GM21786 (cell line): ENCODE data around the gene PP2D1.
"Not testable (repeated sequence)": the region's sequence is repeated elsewhere in the genome, so short reads cannot be mapped to it uniquely, and the experiment has no call there.

Experiments
- ATAC-seq: cut with Tn5 transposase; IDR thresholded peaks from one replicate; pipeline ENCODE4 v1.9.1; 2021; ENCODE audit not compliant: unreplicated experiment

PP2D1 gene

DNA sequence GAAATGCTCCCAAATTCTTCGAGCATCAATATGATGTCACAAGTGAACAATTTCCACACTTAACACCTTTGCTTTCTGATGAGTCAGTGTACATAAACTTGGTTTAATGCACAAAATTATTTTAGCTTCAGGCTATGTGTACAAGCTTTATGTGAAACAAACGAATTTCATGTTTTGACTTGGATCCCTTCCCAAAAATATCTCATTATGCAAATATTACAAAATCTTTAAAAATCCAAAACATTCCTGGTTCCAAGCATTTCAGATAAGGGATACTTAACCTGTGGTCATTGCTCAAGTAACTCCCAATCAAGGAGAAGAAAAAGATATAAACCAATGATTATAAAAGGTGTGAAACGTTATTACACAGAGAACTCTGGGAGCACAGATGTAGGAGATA, 40.0 kb downstream of the PP2D1 start:
- no peak for ATAC-seq

DNA sequence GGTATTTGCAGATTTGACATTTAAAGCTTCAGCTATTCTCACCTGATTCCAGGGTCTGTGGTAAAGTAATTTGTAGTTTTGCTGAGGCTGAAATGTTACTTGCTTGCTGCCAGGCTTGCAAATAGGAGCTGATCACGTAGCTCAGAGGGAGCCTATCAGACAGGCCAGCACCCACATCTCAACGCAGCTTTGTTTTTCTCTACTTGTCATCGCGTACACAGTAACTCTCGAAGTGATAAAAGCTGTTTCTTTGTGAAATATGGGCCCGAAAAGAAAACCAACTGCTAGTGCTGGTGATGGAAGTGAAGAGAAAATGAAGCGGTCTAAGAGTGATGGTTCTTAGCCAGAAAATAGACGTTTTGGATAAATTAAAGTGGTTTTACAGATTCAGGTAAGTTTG, 41.7 kb downstream of the PP2D1 start:
- ATAC-seq = no peak

DNA sequence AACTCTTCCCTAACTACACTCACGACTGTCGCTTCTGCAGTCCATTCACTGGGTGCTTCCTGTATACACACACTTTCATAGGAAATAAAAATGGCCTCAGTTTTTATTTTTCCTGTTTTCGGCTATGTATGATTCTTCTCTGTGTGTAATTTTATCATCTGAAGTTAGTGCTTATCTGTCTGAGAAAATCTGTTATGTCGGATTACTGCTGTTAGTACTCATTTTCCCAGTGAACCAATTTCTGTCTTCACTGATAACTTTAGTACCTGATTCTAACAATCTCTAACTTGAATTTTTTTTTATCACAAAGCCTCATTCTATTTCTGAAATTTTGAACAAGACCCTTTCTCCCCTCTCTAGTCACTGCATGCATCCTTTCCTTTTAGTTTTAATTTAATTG, 44.3 kb downstream of the PP2D1 start:
- ATAC-seq = no peak

DNA sequence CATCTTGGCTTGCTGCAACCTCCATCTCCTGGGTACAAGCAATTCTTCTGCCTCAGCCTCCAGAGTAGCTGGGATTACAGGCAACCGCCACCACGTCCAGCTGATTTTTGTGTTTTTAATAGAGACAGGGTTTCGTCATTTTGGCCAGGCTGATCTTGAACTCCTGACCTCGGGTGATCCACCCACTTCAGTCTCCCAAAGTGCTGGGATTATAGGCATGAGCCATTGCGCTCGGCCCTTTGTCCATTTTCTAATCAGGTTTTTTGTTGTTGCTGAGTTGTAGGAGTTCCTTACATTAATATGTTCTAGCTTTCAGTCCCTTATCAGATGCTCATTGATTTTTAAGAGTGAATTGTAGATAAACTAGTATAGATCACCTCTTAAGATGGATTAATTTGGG, 44.9 kb downstream of the PP2D1 start:
- no peak for ATAC-seq

DNA sequence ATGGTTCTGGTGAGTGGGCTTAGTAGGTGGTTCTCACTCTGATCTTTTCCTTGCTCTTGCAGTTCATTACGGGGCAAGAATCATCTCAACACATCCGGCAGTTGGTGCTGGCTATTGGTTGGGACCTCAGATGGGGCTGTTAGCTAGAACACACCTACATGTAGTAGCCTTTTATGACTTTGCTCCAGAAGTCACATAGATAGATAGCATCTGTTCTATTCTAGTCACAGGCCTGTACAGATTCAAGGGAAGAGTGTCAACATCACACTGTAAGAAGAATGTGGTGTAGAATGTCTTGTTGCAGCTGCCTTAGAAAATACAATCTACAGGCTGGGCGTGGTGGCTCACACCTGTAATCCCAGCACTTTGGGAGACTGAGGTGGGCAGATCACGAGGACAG, 50.1 kb downstream of the PP2D1 start:
- ATAC-seq = no peak

DNA sequence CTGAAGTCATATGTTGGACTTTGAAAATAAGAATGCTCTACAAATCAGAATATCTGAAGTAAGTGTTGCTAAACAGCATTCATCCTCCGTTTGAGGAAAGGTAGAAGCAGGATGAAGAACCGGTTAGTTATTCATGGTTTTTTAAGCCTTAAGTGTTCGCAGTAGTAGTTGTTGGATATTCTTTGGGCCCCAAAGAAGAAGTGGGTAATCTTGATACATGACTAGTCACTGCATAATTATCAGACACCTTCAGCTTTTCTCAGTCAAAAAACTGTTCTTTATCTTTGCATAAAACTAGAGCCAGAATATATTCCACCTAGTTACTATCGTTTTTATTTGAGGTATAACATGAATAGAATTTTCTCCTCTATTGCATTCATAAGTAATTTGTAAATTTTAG, 51.4 kb downstream of the PP2D1 start:
- ATAC-seq = no peak

DNA sequence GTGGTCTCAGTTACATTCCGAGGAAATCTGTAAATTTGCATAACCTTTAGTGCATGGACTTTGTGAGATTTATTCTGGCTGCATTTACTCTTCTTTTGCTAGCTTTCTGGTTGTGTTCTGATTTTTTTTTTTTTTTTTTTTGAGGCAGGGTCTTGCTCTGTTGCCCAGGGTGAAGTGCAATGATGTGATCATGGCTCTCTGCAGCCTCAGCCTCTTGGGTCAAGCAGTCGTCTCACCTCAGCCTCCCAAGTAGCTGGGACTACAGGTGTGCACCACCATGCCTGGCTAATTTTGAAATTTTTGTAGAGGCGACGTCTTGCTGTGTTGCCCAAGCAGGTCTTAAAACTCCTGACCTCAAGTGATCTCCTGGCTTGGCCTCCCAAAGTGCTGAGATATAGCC, 52.6 kb downstream of the PP2D1 start:
- ATAC-seq = no peak

DNA sequence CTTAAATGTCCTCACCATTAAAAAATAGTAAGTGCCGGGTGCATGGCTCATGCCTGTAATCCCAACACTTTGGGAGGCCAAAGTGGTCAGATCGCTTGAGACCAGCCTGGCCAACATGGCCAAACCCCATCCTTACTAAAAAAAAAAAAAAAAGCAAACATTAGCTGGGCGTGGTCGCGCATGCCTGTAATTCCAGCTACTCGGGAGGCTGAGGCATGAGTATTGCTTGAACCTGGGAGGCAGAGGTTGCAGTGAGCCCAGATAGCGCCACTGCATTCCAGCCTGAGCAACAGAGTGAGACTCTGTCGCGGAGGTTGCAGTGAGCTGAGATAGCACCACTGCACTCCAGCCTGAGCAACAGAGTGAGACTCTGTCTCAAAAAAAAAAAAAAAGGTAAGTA, 54.7 kb downstream of the PP2D1 start:
- not testable (repeated sequence) for ATAC-seq

DNA sequence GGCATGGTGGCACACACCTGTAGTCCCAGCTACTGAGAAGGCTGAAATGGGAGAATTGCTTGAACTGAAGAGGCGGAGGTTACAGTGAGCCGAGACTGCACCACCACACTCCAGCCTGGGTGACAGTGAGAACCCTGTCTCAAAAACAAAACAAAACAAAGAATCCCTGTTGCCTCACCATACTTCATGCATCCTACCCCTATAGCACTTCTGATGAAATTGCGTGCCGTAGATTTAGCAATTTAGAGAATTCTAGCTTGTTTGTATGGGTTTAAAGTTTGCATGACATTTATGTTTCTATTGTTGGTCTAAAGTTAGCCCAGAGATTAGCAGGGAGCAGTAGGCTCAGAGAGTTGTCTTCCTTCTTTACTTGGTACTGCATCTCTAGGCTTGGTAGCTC, 57.4 kb downstream of the PP2D1 start:
- no peak for ATAC-seq

DNA sequence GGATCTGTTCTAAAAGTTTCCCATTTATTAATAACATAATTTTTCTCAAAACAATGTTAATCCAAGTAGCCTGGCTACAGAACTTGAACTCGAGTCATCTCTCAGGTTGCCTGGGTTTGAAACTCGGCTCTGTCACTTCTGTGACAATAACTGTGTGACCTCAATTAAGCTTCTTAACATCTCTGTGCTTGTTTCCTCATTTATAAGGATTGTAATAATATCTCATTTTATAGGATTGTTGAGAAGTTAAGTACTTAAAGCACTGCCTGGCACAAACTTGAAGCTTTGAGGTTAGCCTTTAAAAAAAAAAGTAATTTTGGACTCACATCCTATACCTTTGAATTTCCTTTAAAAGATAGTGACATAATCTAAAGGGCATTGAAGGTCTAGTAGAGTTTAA, 61.7 kb downstream of the PP2D1 start:
- ATAC-seq = no peak

DNA sequence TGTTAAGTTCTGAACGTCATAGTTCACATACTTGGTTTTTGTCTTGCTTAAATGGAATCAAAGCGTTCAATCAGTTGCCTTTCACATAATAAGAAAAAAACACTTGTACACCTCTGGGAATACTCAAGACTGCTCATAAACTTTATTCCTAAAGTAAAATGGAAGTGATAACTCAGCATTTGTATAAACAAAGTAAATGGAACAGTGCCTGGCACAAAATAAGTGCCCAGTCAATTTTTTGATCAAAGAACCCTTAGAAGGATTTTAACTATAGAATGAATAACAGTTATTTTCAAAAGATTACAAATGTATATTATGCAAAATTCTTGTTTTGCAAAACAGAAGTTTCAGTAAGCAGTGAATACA, 63.9 kb downstream of the PP2D1 start:
- ATAC-seq = no peak

DNA sequence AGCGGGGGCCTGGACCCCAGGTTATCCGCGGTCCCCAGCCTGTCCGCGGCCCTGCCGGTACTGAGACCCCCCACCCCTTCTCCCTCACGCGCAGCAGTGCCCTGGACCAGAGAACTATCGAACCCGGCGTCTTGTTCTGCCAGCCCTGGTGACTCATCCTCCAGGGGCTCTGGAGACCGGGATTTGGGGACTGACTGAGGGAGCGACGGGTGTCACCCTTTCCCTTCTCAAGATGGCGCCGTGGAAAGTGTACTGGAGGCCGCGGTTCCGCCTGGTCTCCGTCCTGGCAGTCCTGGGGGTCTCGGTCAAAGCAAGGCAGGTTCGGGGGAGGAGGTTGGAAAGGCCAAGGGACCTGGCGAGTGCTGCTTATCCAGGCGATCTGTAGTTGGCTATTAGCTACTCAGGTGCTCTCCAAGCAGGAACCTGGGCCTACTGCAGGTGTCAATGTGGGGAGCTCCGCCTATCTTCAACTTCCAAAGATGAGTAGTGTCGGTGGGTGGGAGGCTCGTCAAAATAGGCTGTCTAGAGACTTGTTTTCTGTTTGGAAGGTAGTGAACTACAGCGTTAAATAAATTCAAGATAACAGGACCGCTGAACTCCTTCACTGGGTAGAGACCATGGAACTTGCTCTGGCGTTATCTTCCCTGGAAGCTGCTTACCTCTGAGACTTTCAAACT, 64.4 kb downstream of the PP2D1 start:
- peak; percentile 10 for ATAC-seq

DNA sequence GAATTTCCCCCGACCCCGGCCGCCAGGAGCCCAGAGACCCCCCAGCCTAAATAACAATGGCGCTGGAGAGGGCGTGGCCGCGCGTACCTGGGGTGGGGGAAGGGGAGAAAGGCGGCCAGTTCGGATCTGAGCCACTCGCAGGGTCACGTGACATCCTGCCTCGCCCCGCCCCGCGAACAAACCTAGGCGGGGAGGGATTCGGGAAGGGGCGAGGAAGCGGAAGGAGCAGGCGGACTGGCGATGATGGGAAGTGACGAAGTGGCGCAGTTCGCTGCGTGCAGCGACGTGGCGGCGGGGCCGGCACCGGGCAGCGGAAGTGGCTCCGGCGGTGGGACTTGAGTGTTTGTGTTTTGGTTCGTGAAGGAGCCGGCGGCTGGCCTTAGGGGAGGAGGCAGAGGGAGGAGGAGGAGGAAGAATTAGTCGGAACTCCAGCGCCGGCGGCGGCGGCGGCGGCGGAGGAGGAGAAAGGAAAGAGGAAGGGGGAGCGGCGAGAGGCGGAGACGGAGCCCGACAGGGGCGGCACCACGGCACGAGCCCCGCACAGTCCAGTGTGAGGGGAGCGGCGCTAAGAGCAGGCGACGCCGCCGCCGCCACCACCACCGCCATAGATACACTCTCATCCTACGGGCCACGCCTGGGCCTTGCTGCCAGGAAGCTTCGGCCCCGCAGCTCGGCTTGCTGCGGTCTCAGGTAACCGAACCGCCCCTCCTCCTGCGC, 65.1 kb downstream of the PP2D1 start, which contains the start of gene RAB5A:
Gene RAB5A (plus strand): TSS at position 266 of the 717 bp plus-strand sequence. CDS start 3,802 bp downstream, outside the sequence.
- peak; percentile 96 for ATAC-seq

DNA sequence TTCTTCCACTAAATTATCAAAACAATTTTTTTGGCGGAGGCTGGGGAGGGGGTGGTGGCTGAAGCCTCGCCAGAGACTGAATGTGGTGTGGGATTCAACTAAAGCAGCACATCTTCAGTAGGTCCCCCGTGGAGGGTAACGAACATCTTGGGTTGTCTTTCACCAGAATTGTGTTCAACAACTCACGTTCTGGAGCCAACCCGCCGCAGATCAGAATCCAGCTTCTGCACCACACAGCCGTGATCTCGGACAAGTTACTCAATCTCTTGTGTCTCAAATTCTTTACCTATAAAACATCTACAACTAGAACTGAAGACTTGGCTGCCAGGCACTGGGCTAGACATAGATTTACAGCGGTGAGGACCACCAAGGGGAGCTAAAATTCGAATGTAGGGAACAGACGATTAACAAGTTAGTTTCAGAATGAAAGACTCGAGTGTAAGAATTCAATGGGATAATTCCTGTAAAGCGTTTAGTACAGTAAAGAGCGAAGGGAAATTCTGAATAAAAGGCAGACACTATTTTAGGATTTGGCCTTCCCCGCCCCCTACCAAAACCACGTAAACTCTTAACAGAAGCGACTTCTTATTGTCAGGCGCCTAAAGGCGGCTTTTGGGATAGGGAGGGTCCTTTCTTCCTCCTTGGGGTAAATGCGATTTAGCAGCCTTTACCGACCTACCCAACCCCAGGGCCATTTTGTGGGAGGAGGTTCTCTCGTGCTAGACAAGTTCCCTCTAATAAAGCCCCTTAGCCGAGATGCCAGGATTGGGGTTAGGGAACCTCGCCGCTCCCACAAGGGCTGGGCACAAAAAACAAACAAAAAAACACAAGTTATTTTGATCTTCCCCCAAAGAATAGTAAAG, 65.9 kb downstream of the PP2D1 start:
- peak; percentile 4 for ATAC-seq

DNA sequence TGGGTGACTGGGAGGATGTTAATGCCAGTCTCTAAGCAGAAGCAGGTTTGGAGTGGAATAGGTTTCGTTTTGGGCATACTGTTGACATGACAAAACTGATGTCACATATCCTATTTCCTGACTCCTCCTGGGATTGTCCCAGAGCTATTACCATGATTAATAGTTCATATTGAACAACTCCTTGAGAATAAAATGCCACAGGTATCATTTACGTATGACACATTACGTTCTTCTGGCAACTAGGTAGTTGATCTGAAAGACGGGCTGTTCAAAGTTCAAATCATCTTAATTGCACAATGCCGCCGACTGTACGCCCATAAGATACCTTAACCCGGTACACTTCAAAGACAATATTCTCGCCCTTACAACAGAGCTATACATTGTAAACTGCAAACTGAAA, 66.5 kb downstream of the PP2D1 start:
- ATAC-seq = no peak

DNA sequence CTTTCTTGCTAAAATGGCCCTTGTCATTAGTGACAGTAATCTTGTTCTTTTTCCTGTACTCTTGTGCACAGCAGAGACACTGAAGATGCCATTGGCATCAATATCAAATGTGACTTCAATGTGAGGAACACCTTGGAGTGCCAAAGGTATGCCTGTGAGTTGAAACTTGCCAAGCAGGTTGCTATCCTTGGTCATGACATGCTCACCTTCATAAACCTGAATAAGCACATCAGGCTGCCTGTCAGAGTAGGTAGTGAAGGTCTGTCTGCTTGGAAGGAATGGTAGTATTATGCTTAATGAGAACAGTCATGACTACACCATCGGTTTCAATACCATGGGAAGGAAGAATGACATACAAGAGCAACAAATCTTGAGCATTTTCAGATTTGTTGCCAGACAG, 71.4 kb downstream of the PP2D1 start:
- no peak for ATAC-seq

DNA sequence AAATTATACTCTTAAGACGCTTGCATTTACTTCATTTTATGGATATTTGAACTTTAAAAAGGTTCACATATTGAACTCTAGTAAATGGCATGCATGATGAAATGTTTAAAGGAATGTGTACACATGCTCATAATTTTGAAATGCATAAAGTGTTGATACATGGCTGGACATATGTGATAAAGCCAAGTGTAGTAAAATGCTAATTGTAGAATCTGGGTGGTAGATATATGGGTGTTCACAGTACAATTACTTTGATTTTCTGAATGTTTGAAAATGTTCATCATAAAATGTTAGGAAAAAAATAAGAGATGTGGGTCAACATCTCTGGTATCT, 73.8 kb downstream of the PP2D1 start:
- ATAC-seq = no peak

DNA sequence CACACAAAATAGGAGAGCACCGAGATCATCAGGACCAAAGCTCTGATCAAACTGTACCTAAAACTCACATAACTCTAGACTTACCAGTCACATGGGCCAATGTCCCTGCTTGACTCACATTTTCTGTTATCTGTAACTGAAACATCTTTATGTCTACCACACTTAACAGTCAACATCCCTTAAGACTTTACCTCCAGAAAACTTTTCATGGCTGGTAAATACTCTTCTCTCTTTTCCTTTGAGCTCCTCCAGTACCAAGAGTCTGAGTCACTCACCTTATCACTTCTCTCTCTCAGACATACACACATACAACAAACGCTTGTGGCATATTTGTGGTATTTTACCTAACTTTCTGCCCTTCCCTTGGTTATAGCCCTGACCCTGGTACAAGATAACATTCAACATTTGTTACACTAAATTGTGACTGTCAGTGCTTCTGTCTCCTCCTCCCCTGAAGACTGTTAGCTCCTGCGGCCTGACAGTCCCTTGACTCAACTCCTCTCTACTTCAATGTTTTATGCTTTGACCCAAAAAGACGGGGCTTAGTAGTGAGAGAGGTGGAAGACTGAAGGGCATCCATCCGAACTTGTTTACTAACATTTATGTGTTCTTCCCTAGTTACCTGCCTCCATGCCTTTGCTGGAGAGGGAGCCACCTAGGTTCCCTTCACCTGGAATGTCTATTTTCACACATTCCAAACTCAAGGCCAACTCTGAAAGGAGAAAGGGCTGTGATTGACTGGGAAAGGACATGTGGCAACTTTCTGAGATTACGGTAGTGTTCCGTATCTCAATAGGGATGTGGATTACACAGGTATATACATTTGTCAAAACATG, 74.4 kb downstream of the PP2D1 start:
- no peak for ATAC-seq
